MM.1S (cell line): ENCODE measurements around the gene TRIM26.

Experiments
- EZH2 ChIP-seq: fragments of 300-600 bp; sonication (generic); optimal IDR thresholded peaks from 2 replicates; pipeline ENCODE3; 2017; ENCODE audit warnings: low read depth, mild to moderate bottlenecking, antibody characterized with exemption, low read length, mixed read lengths
- TF ChIP-seq, protein P1 (sequence below): fragments of 300-600 bp; sonication (generic); IDR thresholded peaks from 2 replicates; pipeline ENCODE4 v1.5.1; 2016; ENCODE audit warnings: antibody characterized with exemption, low read length, mixed read lengths

DNA sequence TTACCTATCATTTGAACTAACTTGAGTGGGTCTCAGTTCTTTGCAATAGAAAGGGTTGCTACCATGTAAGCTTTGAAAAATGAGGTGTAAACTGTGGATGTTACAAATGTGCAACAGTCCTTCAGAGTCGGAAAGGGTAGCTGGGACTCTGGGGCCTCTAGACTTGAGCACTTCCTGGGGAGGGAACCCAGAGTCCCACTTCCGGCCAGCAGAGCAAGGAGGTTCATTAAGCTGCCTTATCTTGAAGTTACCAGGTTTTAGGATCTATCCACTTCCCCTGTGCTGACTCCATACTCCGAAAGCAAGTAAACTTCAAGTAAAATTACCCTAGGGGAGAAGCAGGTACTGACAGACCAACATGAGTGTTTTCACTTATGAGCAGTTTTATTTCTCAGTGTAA is 61.6 kb downstream of the TRIM26 start:
- TF ChIP-seq, protein P1, sequence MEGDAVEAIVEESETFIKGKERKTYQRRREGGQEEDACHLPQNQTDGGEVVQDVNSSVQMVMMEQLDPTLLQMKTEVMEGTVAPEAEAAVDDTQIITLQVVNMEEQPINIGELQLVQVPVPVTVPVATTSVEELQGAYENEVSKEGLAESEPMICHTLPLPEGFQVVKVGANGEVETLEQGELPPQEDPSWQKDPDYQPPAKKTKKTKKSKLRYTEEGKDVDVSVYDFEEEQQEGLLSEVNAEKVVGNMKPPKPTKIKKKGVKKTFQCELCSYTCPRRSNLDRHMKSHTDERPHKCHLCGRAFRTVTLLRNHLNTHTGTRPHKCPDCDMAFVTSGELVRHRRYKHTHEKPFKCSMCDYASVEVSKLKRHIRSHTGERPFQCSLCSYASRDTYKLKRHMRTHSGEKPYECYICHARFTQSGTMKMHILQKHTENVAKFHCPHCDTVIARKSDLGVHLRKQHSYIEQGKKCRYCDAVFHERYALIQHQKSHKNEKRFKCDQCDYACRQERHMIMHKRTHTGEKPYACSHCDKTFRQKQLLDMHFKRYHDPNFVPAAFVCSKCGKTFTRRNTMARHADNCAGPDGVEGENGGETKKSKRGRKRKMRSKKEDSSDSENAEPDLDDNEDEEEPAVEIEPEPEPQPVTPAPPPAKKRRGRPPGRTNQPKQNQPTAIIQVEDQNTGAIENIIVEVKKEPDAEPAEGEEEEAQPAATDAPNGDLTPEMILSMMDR: no peak
- no peak for TF ChIP-seq EZH2
